ENCODE results near the gene SIGLEC1. TPM values are rescaled to one million over a fixed set of nuclear protein-coding genes. Genes with fewer than 3 reads are reported as not detected.

Gene SIGLEC1
- total and polyA plus RNA-seq, 10 of the 15 experiments (the other 5 are each of a cell fraction or from before 2014, with no cell fraction given), result 0.05 TPM; not detected in 9

GRCh38 chr20:3674995-3675900 is 37.2 kb downstream of the SIGLEC1 start:
- RAD21 ChIA-PET (ENCODE audit: unreplicated experiment), result interaction anchor here (1.5 kb wide), 1 partner anchor 78 kb away, joined by 4 read pairs; no protein-coding TSS in a partner anchor
- CTCF ChIA-PET, result interaction anchor here (0.7 to 3.1 kb wide), 7 partner anchors 13 to 408 kb away, joined by 3 to 24 read pairs (median 3); partner anchors contain the start of gene ADISSP
- no peak for DNase-seq (ENCODE audit: low read depth, low spot score)
- no peaks in the 10 kb centered on the region for H3K36me3 ChIP-seq (ENCODE audit: control insufficient read depth in 2 of 2, insufficient read depth in 2 of 2, low read length in 1 of 2)
- in situ Hi-C loops (cut with MboI) (no loop called here), intact Hi-C loops (cut with micrococcal nuclease; ENCODE audit: unreplicated experiment) (loop anchor here (5.0 kb wide), 1 partner anchor 92 kb away; the partner anchor contains the start of gene ADISSP)
- no peak for FAIRE-seq
- no peak for ATAC-seq
- peaks cover under 1 to 6% of the 10 kb centered on the region in 2 experiments; a peak in 2 of 4 replicates for H3K27me3 ChIP-seq (replicated peaks in 1 of 2; ENCODE audit: control insufficient read depth in 2 of 2, insufficient read depth in 2 of 2, low read length in 1 of 2)
- TF ChIP-seq PBX3 (IDR thresholded peaks at IDR 0.05; ENCODE audit: insufficient replicate concordance, low read depth, low read length) (no peak), EP300 (IDR thresholded peaks at IDR 0.05; ENCODE audit: borderline replicate concordance in 1 of 2, control insufficient read depth in 1 of 2, low read depth in 2 of 2, low read length in 2 of 2) (no peak), DPF2 (IDR thresholded peaks at IDR 0.05) (no peak), SMAD5 (IDR thresholded peaks at IDR 0.05; ENCODE audit: low read depth) (no peak), SREBF2 (IDR thresholded peaks at IDR 0.05; ENCODE audit: low read length) (no peak), WRNIP1 (IDR thresholded peaks at IDR 0.05; ENCODE audit: borderline replicate concordance, low read depth, low read length) (no peak), MTA2 (IDR thresholded peaks at IDR 0.05; ENCODE audit: low read depth) (no peak), SIX5 (IDR thresholded peaks at IDR 0.05; ENCODE audit: low read depth, low read length, severe bottlenecking) (no peak), ESRRA (IDR thresholded peaks at IDR 0.05; ENCODE audit: low read length) (no peak), E2F8 (IDR thresholded peaks at IDR 0.05; ENCODE audit: low read depth, partially characterized antibody) (no peak)
- no peaks in the 10 kb centered on the region for H3K79me2 ChIP-seq (ENCODE audit: control insufficient read depth, insufficient read depth, low read length)
- no peak overlapping the region for H3K4me2 ChIP-seq (ENCODE audit: control insufficient read depth, insufficient read depth)
- no peak overlapping the region for H2AFZ ChIP-seq (ENCODE audit: control insufficient read depth, low read depth, low read length)
- H3K4me1 ChIP-seq (ENCODE audit: control insufficient read depth, insufficient read depth, low read length), result no peaks in the 10 kb centered on the region; the same call in 1 of the 2 replicates
- H3K4me3 ChIP-seq, result no peak overlapping the region
- SMC1A ChIA-PET (ENCODE audit: uncharacterized antibody, unreplicated experiment), result interaction anchor here (0.9 to 1.4 kb wide), 2 partner anchors 9 to 119 kb away, joined by 3 to 4 read pairs; no protein-coding TSS in a partner anchor
- WGBS (ENCODE audit: insufficient coverage, insufficient replicate concordance, low lambda C conversion rate, missing lambda C conversion rate), result 45% methylated on average over 12 of the region's 13 CpGs
- H3K9ac ChIP-seq (ENCODE audit: control insufficient read depth, insufficient read depth, low read length), result no peak overlapping the region
- H3K9me3 ChIP-seq (replicated peaks; ENCODE audit: control insufficient read depth, insufficient read depth, low read length), result no peaks in the 10 kb centered on the region
- no TSS peak for BruUV-seq (replicated peaks)
- H3K27ac ChIP-seq (ENCODE audit: control insufficient read depth, insufficient read depth), result no peak overlapping the region
- POLR2A ChIA-PET, result no interaction called here
- no peaks in the 10 kb centered on the region; the same call in 1 of the 2 replicates for H4K20me1 ChIP-seq (ENCODE audit: control insufficient read depth, insufficient read depth)
